H9 (cell line): ENCODE data around the gene KRT79. TPM values are rescaled to one million over a fixed set of nuclear protein-coding genes. Genes with fewer than 3 reads are reported as not detected.

Experiments used
- DNase-seq: peaks from one replicate; pipeline ENCODE4 v3.0.0-alpha.2; 2017
- H2AFZ ChIP-seq: one replicate; pipeline ENCODE4 v1.6.1; 2013; ENCODE audit warnings: mild to moderate bottlenecking, low read length, control low read depth, moderate library complexity
- H2AK5ac ChIP-seq: 2 replicates; pipeline ENCODE4 v1.6.1; 2013; ENCODE audit warnings: low read length, control low read depth, mixed read lengths; ENCODE audit not compliant: insufficient read length
- H2BK120ac ChIP-seq: one replicate; pipeline ENCODE4 v1.6.1; 2013; ENCODE audit warnings: low read depth, mild to moderate bottlenecking, low read length, control low read depth, inconsistent platforms; ENCODE audit not compliant: poor library complexity, severe bottlenecking
- H2BK12ac ChIP-seq: 2 replicates; pipeline ENCODE4 v1.6.1; 2013; ENCODE audit warnings: low read length, control low read depth, mixed read lengths, low read depth; ENCODE audit not compliant: insufficient read length
- H2BK15ac ChIP-seq: 2 replicates; pipeline ENCODE4 v1.6.1; 2013; ENCODE audit warnings: low read depth, low read length, control low read depth
- H2BK20ac ChIP-seq: one replicate; pipeline ENCODE4 v1.6.1; 2013; ENCODE audit warnings: low read depth, mild to moderate bottlenecking, low read length, control low read depth, inconsistent platforms; ENCODE audit not compliant: poor library complexity, severe bottlenecking
- H2BK5ac ChIP-seq: 2 replicates; pipeline ENCODE4 v1.6.1; 2013; ENCODE audit warnings: low read length, control low read depth, mixed read lengths; ENCODE audit not compliant: insufficient read length
- H3K14ac ChIP-seq: 2 replicates; pipeline ENCODE4 v1.6.1; 2013; ENCODE audit warnings: low read length, control low read depth; ENCODE audit not compliant: insufficient read depth
- H3K18ac ChIP-seq: 2 replicates; pipeline ENCODE4 v1.6.1; 2013; ENCODE audit warnings: low read depth, mild to moderate bottlenecking, mixed read lengths, low read length, control low read depth; ENCODE audit not compliant: insufficient read length
- H3K23ac ChIP-seq: 2 replicates; pipeline ENCODE4 v1.6.1; 2013; ENCODE audit warnings: low read length, control low read depth, mixed read lengths, low read depth; ENCODE audit not compliant: insufficient read length
- H3K23me2 ChIP-seq: 2 replicates; pipeline ENCODE4 v1.6.1; 2013; ENCODE audit warnings: low read depth, mild to moderate bottlenecking, mixed read lengths, low read length, control low read depth; ENCODE audit not compliant: insufficient read length, poor library complexity, severe bottlenecking
- H3K27ac ChIP-seq: 2 replicates; pipeline ENCODE4 v1.5.1; 2013; ENCODE audit warnings: low read length, control low read depth, mixed read lengths, low read depth; ENCODE audit not compliant: insufficient read length
- H3K27me3 ChIP-seq: 2 replicates; pipeline ENCODE4 v1.6.1; 2013; ENCODE audit warnings: low read length, control low read depth, inconsistent platforms; ENCODE audit not compliant: insufficient read depth
- H3K4ac ChIP-seq: 2 replicates; pipeline ENCODE4 v1.6.1; 2013; ENCODE audit warnings: low read depth, mild to moderate bottlenecking, control low read depth, inconsistent platforms, low read length, moderate library complexity
- H3K4me1 ChIP-seq: 2 replicates; pipeline ENCODE4 v1.6.1; 2013; ENCODE audit warnings: low read length, control low read depth, inconsistent platforms; ENCODE audit not compliant: insufficient read depth
- H3K4me2 ChIP-seq: 2 replicates; pipeline ENCODE4 v1.6.1; 2013; ENCODE audit warnings: low read length, control low read depth, mixed read lengths; ENCODE audit not compliant: insufficient read length, insufficient read depth
- H3K56ac ChIP-seq: 2 replicates; pipeline ENCODE4 v1.6.1; 2013; ENCODE audit warnings: low read depth, mild to moderate bottlenecking, mixed read lengths, low read length, control low read depth; ENCODE audit not compliant: insufficient read length
- H3K79me1 ChIP-seq: 2 replicates; pipeline ENCODE4 v1.6.1; 2013; ENCODE audit warnings: low read depth, mild to moderate bottlenecking, moderate library complexity, low read length, control low read depth, inconsistent platforms; ENCODE audit not compliant: insufficient read depth, poor library complexity, severe bottlenecking
- H3K79me2 ChIP-seq: 2 replicates; pipeline ENCODE4 v1.6.1; 2013; ENCODE audit warnings: low read length, control low read depth, inconsistent platforms; ENCODE audit not compliant: insufficient read depth
- H3K9ac ChIP-seq: 2 replicates; pipeline ENCODE4 v1.6.1; 2013; ENCODE audit warnings: low read length, control low read depth, mixed read lengths; ENCODE audit not compliant: insufficient read length; ENCODE audit errors: extremely low read depth
- H3K9me3 ChIP-seq: one replicate; pipeline ENCODE4 v1.6.1; 2013; ENCODE audit warnings: low read depth, low read length, inconsistent platforms; ENCODE audit not compliant: control insufficient read depth
- H3T11ph ChIP-seq: one replicate; pipeline ENCODE4 v1.6.1; 2013; ENCODE audit warnings: mild to moderate bottlenecking, low read length, control low read depth, inconsistent platforms
- H4K20me1 ChIP-seq: one replicate; pipeline ENCODE4 v1.6.1; 2013; ENCODE audit not compliant: control insufficient read depth, insufficient read length, insufficient read depth
- H4K5ac ChIP-seq: 2 replicates; pipeline ENCODE4 v1.6.1; 2013; ENCODE audit warnings: low read depth, mild to moderate bottlenecking, mixed read lengths, low read length, control low read depth; ENCODE audit not compliant: insufficient read length
- H4K8ac ChIP-seq: replicated peaks from 2 replicates; pipeline ENCODE4 v1.6.1; 2013; ENCODE audit warnings: low read length, control low read depth, mixed read lengths, low read depth; ENCODE audit not compliant: insufficient read length
- H4K91ac ChIP-seq: 2 replicates; pipeline ENCODE4 v1.6.1; 2013; ENCODE audit warnings: low read depth, mild to moderate bottlenecking, moderate library complexity, mixed read lengths, low read length, control low read depth; ENCODE audit not compliant: insufficient read length
- H3K27ac Mint-ChIP-seq, 3 experiments: 2 replicates in 2 of 3; 3 replicates in 1 of 3; pipeline ENCODE4 v1.8.0; 2020 to 2021; ENCODE audit warnings: mixed read lengths in 3 of 3, mild to moderate bottlenecking in 1 of 3, moderate library complexity in 1 of 3
- H3K27me3 Mint-ChIP-seq: 2 replicates; pipeline ENCODE4 v1.8.0; 2021; ENCODE audit warnings: low read depth, mild to moderate bottlenecking, moderate library complexity, mixed read lengths
- H3K36me3 Mint-ChIP-seq, 3 experiments: 2 replicates in 2 of 3; 3 replicates in 1 of 3; pipeline ENCODE4 v1.8.0; 2020 to 2021; ENCODE audit warnings: low read depth in 3 of 3, mixed read lengths in 3 of 3; ENCODE audit not compliant: insufficient read depth in 1 of 3
- H3K4me1 Mint-ChIP-seq, 2 experiments: 2 replicates each; pipeline ENCODE4 v1.8.0; 2020; ENCODE audit warnings: mixed read lengths in 2 of 2
- H3K4me3 Mint-ChIP-seq, 2 experiments: 2 replicates in 1 of 2; 3 replicates in 1 of 2; pipeline ENCODE4 v1.8.0; 2020 to 2021; ENCODE audit warnings: mild to moderate bottlenecking in 2 of 2, mixed read lengths in 2 of 2, moderate library complexity in 1 of 2
- H3K9me3 Mint-ChIP-seq, 2 experiments: 2 replicates in 1 of 2; 3 replicates in 1 of 2; pipeline ENCODE4 v1.8.0; 2020; ENCODE audit warnings: mild to moderate bottlenecking in 2 of 2, mixed read lengths in 2 of 2, moderate library complexity in 1 of 2
- CTCF ChIP-seq: fragments of 200-600 bp; sonication (generic); conservative IDR thresholded peaks from 3 replicates; pipeline ENCODE4 v1.8.0; 2021; ENCODE audit warnings: antibody characterized with exemption, mild to moderate bottlenecking
- WGBS: extraction: QIAGEN DNeasy Blood & Tissue Kit; methylation state at CpG from one replicate; pipeline ENCODE4 v1.1.7; 2013; ENCODE audit warnings: missing lambda C conversion rate, low lambda C conversion rate, mixed read lengths; ENCODE audit not compliant: insufficient read length; ENCODE audit errors: extremely low coverage; 5-methylcytosine and 5-hydroxymethylcytosine counted together
- total RNA-seq: library from RNA; stranded (reverse); gene quantifications from 2 replicates; pipeline ENCODE4 v1.2.1, GENCODE V29; 2021

Gene KRT79
- total RNA-seq, 1 experiment from 2014 or later, result not detected

- Histone ChIP-seq H3K56ac (no peak within 1 kb of the TSS), H3K79me1 (no peaks in the 10 kb centered on the region), H3K9ac (no peak within 1 kb of the TSS), H3K18ac (no peak within 1 kb of the TSS), H2BK5ac (no peak within 1 kb of the TSS), H3K79me2 (no peaks in the 10 kb centered on the region), H3K4me2 (no peak within 1 kb of the TSS), H2BK12ac (no peak within 1 kb of the TSS), H2BK20ac (no peak within 1 kb of the TSS), H4K5ac (no peak within 1 kb of the TSS), H3K23ac (no peak within 1 kb of the TSS), H3K27ac (no peak within 1 kb of the TSS), H3K4ac (no peak within 1 kb of the TSS), H2BK15ac (no peak within 1 kb of the TSS), H2AFZ (no peak within 1 kb of the TSS), H3K9me3 (no peaks in the 10 kb centered on the region), H4K91ac (no peak within 1 kb of the TSS), H2AK5ac (no peak within 1 kb of the TSS), H3K4me1 (no peaks in the 10 kb centered on the region), H2BK120ac (no peak within 1 kb of the TSS), H4K20me1 (no peaks in the 10 kb centered on the region), H4K8ac (no peak within 1 kb of the TSS), H3K23me2 (no peaks in the 10 kb centered on the region), H3K27me3 (no peaks in the 10 kb centered on the region), H3T11ph (no peak within 1 kb of the TSS), H3K14ac (no peak within 1 kb of the TSS; the same call in 1 of the 2 replicates)
- H3K4me3 Mint-ChIP-seq, result no peak within 1 kb of the TSS; a peak in 1 of 5 replicates
- TF ChIP-seq CTCF, result no peak
- H3K4me1 Mint-ChIP-seq, result peaks cover 3 to 7% of the 10 kb centered on the region in 2 experiments; a peak in 3 of 4 replicates
- WGBS, result no CpG with 5 or more reads among the region's 15 CpGs
- no peaks in the 10 kb centered on the region for H3K9me3 Mint-ChIP-seq
- no peaks in the 10 kb centered on the region for H3K36me3 Mint-ChIP-seq
- no peak for DNase-seq
- H3K27ac Mint-ChIP-seq, result no peak within 1 kb of the TSS
- H3K27me3 Mint-ChIP-seq, result peaks cover 6% of the 10 kb centered on the region
Observed at GRCh38 chr12:52813885-52814709, 20.0 kb downstream of the KRT79 start, which contains the start of gene KRT4. Gene KRT4 (minus strand): TSS chr12:52814116. CDS start chr12:52814058, 58 bp downstream.
